Measurements from ENCODE around the gene FBLN7. TPM values are rescaled to one million over a fixed set of nuclear protein-coding genes. Genes with fewer than 3 reads are reported as not detected.

FBLN7 gene
- total RNA-seq, 2 donors from 2014 or later: 14.6 to 15.4 TPM

DNA sequence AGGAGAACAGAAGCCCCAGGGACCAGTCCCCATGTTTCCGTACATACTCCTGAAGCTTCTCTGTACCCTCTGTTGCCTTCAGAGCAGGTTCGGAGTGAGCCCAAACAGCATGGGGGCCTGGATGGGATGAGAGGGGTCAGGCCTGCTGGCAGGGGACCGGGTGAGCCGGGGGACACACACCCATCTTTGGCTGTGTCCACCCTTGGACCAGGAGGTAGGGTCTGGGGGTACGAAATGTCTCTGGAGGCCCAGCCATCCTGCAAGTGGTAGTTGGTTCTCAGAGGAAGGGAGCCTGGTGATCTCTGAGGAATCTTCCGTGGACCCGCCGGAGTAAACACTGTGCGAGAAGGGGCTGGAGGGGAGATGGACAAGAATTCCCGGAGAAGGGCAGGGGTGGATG, 15.3 kb downstream of the FBLN7 start:
- DNase-seq (ENCODE audit: low spot score): peak; percentile 66
- intact Hi-C loops (cut with DNase I): loop anchor here in 1 of 2 donors (1.0 kb wide), 1 partner anchor 13 kb away; no protein-coding TSS in a partner anchor

DNA sequence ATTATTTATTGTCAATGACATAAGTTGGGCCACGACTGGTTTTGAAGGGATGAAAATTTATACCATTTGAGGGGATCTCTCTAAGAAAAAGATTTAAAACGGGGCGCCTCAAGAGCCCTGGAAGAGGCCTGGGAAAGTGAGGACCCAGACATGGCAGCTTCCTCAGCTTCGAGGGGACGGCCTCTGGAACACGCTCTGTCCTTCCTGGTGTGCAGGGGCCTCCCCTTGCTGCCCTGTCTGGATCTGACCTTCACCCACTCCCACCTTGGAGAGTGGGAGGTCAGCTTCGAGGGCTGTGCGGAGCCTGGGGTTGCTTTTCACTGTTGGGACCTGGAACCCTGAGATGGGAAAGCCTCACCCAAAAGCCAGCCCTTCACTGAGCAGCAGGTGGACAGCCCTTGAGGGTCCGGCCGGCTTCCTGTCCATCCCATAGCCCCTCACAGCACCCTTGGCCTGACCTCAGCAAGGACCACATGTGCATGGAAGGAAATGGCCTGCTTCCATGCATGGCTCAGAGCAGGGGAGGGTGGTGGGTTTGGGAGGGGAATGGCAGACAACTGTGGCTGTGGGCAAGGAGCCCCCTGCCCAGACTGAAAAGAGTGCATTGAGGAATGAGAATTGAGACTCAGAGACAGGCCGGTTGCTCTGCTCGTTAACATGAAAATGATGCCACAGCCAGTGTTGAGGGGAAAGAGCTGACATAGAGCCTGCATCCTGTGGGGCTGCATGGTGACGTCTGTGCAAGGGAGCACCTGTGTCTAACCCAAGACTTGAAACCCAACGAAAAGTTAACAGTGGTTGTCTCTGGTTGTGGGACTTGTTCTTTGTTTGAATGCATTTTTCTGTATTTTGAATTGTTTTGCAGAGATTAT, 16.3 kb downstream of the FBLN7 start:
- intact Hi-C loops (cut with DNase I): no loop called here
- peak; percentile 60 for DNase-seq (ENCODE audit: low spot score)

DNA sequence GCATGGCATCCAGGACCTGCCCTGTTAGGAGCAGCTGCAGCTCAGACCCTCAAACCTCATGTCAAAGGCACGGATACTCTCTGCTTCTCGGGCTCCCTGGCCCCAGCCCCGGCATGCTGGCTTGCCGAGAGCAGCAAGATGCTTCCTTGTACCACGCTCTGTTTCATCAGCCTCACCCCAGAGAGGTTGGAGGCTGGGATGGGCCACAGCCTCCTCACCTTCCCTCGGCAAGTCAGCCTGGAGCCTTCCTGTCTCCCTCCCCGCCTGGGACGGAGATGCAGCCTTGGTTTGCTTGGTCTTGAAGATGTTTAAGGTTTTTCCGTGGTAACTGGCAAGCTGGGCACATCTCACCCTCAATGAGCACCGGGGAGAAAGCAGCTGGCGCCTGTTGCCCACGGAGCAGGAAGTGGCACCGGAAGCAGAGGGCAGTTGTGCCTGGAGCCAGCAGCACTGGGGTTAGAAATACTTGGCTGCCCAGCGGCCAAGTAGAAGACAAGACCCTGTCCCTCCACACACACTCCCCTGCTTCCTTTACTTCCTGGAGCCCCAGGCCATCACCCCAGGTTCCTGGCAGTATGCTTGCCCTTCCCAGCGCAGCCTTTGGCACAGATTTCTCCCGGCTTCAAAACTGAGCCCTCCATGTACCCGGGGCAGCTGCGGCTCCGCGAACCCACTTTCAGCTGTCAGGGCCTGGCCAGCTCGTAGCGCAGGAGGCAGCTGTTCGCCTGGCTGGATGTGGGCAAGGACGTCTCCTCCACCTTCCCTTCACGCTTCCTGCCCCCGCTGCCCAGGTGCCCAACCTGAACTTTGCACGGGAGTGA, 17.4 kb downstream of the FBLN7 start:
- intact Hi-C loops (cut with DNase I): no loop called here
- peak; percentile 80 for DNase-seq (ENCODE audit: low spot score)

- intact Hi-C loops (cut with DNase I): no loop called here
- DNase-seq (ENCODE audit: low spot score): peak; percentile 69
Measured at GRCh38 chr2:112156152-112156986, 18.2 kb downstream of the FBLN7 start.

- DNase-seq (ENCODE audit: low spot score): peak; percentile 11
- intact Hi-C loops (cut with DNase I): no loop called here
Measured at GRCh38 chr2:112157472-112157871, 19.3 kb downstream of the FBLN7 start.

- peak; percentile 78 for DNase-seq (ENCODE audit: low spot score)
- intact Hi-C loops (cut with DNase I): no loop called here
Measured at GRCh38 chr2:112159454-112159921, 21.3 kb downstream of the FBLN7 start.

DNA sequence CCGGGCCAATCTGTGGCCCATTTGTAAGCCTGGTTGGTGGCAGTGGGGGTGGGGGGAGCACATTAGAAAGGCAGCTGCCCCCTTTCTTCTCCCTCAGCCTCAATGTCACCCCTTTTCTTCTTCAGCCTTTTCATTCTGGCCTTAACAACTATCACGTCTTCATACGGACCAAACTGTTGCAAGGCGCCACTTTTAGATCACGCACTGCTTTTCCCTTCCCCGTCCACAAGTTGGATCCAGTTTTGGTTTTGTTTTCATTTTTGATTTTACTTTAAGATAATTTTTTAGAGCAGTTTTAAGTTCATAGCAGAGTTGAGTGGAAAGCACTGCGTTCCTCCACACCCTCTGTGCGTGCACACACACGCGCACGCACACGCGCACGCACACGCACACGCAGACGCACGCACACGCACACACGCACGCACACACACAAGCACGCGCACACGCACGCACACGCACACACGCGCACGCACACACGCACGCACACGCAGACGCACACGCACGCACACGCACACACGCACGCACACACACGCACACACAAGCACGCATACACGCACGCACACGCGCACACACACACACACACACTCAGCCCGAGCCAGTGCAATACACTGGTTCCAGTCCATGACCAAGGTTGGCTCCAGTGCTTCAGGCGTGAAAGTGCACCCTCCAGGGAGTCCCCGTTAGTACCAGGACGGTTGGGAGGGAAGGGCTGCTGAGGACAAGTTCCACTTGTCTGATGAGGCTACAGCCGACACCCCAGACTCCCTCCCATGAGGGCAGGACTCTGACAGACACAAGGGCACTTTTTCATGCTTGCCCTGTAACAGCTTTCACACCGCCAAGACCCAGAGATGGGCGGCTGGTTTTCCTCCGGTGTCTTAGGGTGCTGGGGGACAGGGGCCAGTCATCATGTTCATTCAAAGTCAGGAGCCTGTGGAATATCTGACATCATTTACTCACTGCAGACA, 22.4 kb downstream of the FBLN7 start:
- peak; percentile 24 for DNase-seq (ENCODE audit: low spot score)

GRCh38 chr2:112161431-112162145, 23.4 kb downstream of the FBLN7 start:
- intact Hi-C loops (cut with DNase I): no loop called here
- DNase-seq (ENCODE audit: low spot score): peak; percentile 41

More for the DNA sequence above, 22.4 kb downstream of the FBLN7 start:
- intact Hi-C loops (cut with DNase I): no loop called here

- DNase-seq (ENCODE audit: low spot score): peak; percentile 12
- intact Hi-C loops (cut with DNase I): no loop called here
Measured at GRCh38 chr2:112162341-112162740, 24.2 kb downstream of the FBLN7 start.

DNA sequence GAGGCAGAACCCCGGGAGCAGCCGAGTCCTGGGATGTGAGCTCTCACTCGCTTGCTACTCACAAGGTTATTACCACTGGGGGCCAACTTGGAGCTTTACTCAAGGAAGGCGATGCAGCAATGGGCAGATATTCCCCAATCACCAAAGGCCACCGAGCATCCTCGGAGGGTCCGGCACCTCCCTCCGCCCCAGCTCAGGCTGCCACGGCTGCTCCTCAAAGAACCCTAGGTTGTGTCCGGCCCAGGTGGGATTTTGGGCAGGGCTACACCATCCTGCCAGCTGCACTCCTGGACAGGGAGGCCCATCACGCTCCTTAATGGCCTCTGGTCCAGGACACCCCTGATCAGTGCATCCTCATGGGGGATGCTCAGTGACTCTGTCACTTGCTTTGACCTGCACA, 24.8 kb downstream of the FBLN7 start:
- intact Hi-C loops (cut with DNase I): no loop called here
- peak; percentile 72 for DNase-seq (ENCODE audit: low spot score)

- intact Hi-C loops (cut with DNase I): no loop called here
- DNase-seq (ENCODE audit: low spot score): peak; percentile 52
Measured at GRCh38 chr2:112163541-112163981, 25.4 kb downstream of the FBLN7 start.

GRCh38 chr2:112164876-112165275, 26.7 kb downstream of the FBLN7 start:
- peak; percentile 57 for DNase-seq (ENCODE audit: low spot score)

DNA sequence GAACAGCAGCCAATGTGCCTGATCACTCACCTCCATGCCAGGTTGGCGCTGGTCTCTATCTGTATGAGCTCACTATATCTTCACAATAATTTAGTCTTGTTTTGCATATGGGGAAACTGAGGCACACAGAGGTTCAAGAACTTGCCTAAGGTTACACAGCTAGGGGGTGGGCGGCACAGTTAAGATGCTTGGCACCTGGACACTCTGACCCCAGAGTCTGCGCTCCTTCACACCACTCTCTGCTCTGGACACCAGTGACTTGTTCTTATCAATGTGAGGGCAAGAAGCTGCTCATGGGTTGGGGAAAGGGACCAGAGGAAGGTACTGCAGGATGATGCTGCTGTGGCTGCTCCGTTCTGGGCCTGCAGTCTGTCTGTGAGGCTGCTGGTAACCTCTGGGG, 27.1 kb downstream of the FBLN7 start:
- peak; percentile 35 for DNase-seq (ENCODE audit: low spot score)
- intact Hi-C loops (cut with DNase I): no loop called here

More at GRCh38 chr2:112164876-112165275, 26.7 kb downstream of the FBLN7 start:
- intact Hi-C loops (cut with DNase I): no loop called here

DNA sequence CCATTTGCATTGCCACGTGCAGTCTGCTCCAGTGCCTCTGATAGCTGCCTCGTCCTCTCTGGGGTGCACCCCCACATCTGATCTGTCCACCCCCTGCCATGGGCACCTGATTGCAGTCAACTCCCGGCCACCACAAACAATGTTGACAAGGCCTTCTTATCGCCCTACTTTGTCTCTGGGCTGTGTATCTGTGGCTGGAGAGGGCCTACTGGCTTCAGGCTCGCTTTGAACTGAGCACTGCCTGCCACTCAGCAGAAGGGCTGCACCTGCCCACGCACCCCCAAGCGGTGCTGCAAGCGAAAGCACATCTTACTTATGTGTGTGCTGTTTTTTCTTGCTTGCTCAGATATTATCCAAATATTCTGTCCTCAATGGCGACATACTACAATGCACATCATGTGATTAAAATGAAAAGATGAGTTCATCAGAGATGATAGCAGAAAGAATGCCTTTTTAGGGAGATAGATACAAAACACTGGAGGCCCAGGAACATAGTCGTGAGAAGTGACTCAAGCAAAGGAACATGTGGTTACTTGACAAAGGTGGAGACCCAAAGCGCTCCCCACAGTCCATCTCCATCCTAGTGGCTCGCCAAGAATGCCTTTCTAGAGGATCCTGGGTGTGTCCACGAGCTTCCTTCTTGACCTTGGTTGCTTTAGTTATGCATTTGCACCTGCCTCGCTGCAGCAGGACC, 28.8 kb downstream of the FBLN7 start:
- intact Hi-C loops (cut with DNase I): loop anchor here in 1 of 2 donors (1.0 kb wide), 1 partner anchor 14 kb away; no protein-coding TSS in a partner anchor
- no peak for DNase-seq (ENCODE audit: low spot score)

- intact Hi-C loops (cut with DNase I): no loop called here
- DNase-seq (ENCODE audit: low spot score): no peak
Measured at GRCh38 chr2:112168422-112169124, 30.4 kb downstream of the FBLN7 start.

DNA sequence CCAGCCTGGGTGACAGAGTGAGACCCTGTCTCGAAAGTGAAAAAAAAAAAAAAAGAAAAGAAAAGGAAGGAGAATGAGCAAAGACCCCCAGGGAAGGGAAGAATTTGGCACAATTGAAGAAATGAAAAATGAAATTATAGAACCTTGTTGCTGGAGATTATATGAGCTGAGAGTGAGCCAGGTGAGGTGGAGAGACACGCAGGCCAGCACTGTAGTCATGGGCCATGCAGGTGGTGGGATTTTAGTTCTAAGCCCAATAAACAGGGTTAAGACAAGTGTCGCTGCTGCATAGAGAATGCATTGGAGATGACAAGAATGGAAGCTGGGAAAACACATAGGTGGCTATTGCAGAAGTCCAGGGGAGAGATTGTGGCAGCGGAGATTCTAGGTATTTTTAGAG, 32.3 kb downstream of the FBLN7 start:
- DNase-seq (ENCODE audit: low spot score): no peak
- intact Hi-C loops (cut with DNase I): no loop called here

Data from posterior vena cava (tissue), 2 donors.